Activated T-cell treated with anti-CD3 and anti-CD28 coated beads, Interleukin-2, amount 50 U/mL, for 24 hours (primary cell): ENCODE results near the gene ZNF714.

ENCODE experiments used
- DNase-seq: peaks from one replicate; pipeline ENCODE4 v3.0.0-alpha.2; 2020
- H3K27ac Mint-ChIP-seq: 2 replicates; pipeline ENCODE4 v1.8.0; 2020; ENCODE audit warnings: mild to moderate bottlenecking, mixed read lengths
- H3K27me3 Mint-ChIP-seq: 2 replicates; pipeline ENCODE4 v1.8.0; 2020; ENCODE audit warnings: mixed read lengths
- H3K36me3 Mint-ChIP-seq: 2 replicates; pipeline ENCODE4 v1.8.0; 2020; ENCODE audit warnings: low read depth, mixed read lengths
- H3K4me1 Mint-ChIP-seq: 2 replicates; pipeline ENCODE4 v1.8.0; 2020; ENCODE audit warnings: low read depth, mixed read lengths
- H3K4me3 Mint-ChIP-seq: 2 replicates; pipeline ENCODE4 v1.8.0; 2020; ENCODE audit warnings: mild to moderate bottlenecking, moderate library complexity, mixed read lengths
- H3K9me3 Mint-ChIP-seq: 2 replicates; pipeline ENCODE4 v1.8.0; 2020; ENCODE audit warnings: mixed read lengths

ZNF714 gene

DNA sequence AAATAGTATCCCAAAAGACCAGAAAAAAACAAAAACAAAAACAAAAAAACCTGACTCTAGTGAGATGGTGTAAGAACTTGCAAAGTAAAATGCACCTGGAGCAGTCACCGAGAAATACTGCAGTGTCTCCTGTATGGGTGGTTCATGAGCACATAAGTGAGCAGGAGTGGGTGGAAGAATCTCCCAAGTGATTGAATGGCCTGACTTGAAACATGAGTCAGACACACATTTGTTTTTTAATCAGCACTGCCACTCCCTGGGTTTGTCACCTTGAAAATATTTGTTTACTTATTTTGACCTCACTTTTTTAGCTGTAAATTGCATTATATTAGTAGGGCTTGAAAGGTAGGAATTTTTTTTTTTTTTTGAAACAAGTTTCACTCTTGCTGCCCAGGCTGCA is 61.9 kb downstream of the ZNF714 start:
- Mint-ChIP-seq H3K36me3 (peaks cover 67% of the 10 kb centered on the region), H3K9me3 (peaks cover 9% of the 10 kb centered on the region), H3K27me3 (no peaks in the 10 kb centered on the region), H3K4me1 (peaks cover 60% of the 10 kb centered on the region), H3K4me3 (peak overlapping the region; percentile 98), H3K27ac (no peak overlapping the region)
- no peak for DNase-seq

DNA sequence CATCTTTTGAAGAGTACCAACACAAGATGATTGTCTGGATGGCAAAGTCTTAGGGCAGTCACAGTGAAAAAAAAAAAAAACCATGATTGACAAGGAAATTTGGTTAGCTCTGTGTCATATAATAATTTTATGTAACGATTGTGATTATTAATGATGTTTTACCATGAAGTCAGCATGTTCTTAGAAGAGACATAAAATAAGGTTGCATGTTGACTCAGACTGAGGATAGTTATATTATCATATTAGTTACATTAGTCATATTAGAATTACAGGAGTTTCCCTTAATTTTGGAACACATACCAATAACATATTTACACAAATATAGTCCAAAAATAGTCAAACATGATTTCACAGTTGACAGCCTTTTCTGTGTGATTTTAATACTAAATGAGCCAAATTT is 65.5 kb downstream of the ZNF714 start:
- peaks cover 8% of the 10 kb centered on the region for H3K9me3 Mint-ChIP-seq
- H3K27ac Mint-ChIP-seq = no peak overlapping the region
- no peak overlapping the region for H3K4me3 Mint-ChIP-seq
- peaks cover 51% of the 10 kb centered on the region for H3K4me1 Mint-ChIP-seq
- H3K36me3 Mint-ChIP-seq = peaks cover 97% of the 10 kb centered on the region
- H3K27me3 Mint-ChIP-seq = no peaks in the 10 kb centered on the region
- no peak for DNase-seq

DNA sequence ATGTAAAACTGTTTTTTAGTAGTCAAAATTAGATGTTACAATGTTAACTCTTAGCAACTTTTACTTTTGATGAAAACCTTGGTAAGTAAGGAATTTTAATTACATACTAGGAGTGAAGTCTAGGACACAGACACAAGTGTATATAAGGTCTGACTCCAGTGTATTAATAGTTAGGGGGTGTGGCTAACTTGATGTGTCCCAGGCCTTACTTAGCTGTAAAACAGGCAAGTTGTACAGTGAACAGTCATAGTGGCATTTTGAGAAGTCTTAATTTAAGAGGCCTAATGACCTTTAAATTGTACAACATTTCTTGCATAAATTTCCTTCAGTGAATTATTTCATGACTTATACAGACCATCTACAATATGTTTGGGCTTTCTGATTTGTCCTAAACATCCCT is 66.7 kb downstream of the ZNF714 start:
- no peak overlapping the region for H3K27ac Mint-ChIP-seq
- H3K27me3 Mint-ChIP-seq = no peaks in the 10 kb centered on the region
- H3K36me3 Mint-ChIP-seq = peaks cover 99% of the 10 kb centered on the region
- H3K4me3 Mint-ChIP-seq = no peak overlapping the region
- no peak for DNase-seq
- H3K4me1 Mint-ChIP-seq = peaks cover 41% of the 10 kb centered on the region
- peaks cover 8% of the 10 kb centered on the region for H3K9me3 Mint-ChIP-seq

DNA sequence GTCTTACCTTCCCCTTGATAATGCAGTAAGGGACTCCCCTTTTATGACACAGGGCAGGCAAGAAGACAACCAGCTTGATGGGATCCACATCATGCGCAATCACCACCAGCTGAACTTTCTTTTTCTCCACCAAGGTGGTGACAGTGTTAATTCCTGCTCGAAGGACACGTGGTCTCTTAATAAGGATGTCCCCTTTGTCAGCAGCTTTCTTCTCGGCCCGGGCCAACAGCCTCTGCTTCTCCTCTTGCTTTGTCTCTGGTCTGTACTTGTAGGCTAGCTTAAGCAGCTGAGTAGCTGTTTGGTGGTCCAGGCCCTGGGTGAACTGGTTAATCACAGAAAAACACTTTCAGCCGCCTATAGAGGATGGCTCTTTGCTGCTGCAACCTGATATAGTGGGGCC is 67.9 kb downstream of the ZNF714 start:
- Mint-ChIP-seq H3K4me3 (no peak overlapping the region), H3K36me3 (peaks cover 97% of the 10 kb centered on the region)
- no peak for DNase-seq

DNA sequence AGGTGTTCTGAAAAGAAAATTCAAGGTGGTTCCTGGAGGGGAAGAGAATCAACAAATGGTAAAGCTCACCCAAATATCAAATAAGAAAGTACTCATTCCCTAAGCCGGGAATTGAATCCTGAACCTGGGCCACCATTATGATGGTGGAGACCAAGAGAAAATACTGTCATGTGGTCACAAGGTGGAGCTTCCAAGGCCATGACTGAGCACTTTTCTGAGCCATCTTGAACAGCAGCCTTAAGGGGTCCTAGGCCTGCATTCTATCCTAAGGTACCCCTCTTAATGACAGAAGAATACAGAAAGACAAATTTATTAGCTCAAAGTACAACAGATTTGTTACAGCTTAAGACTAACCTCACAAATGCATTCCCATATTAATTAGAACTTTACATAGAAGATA is 69.5 kb downstream of the ZNF714 start:
- Mint-ChIP-seq H3K27me3 (no peaks in the 10 kb centered on the region), H3K4me1 (peaks cover 35% of the 10 kb centered on the region), H3K27ac (no peak overlapping the region), H3K36me3 (peaks cover 97% of the 10 kb centered on the region), H3K4me3 (no peak overlapping the region), H3K9me3 (peaks cover 16% of the 10 kb centered on the region)
- DNase-seq = no peak

More for the DNA sequence above, 67.9 kb downstream of the ZNF714 start:
- Mint-ChIP-seq H3K4me1 (peaks cover 31% of the 10 kb centered on the region), H3K27ac (no peak overlapping the region), H3K27me3 (no peaks in the 10 kb centered on the region), H3K9me3 (peaks cover 8% of the 10 kb centered on the region)

DNA sequence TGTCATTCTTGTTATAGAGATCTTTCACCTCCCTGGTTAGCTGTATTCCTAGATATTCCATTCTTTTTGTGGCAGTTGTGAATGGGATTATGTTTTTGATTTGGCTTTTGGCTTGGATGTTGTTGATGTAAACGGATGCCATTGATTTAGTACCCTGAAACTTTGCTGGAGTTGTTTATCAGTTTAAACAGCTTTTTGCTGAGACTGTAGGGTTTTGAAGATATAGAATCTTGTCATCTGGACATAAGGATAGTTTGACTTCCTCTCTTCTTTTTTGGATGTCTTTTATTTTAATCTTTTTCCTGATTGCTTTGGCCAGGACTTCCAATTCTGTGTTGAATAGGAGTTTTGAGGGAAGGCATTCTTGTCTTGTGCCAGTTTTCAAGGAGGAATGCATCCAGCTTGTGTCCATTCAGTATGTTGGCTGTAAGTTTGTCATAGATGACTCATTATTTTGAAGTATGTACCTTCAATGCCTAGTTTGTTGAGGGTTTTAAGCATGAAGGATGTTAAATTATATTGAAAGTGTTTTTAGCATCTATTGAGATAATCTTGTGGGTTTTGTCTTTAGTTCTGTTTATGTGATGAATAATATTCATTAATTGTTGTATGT is 76.6 kb downstream of the ZNF714 start:
- Mint-ChIP-seq H3K27ac (no peak overlapping the region), H3K27me3 (no peaks in the 10 kb centered on the region), H3K36me3 (peaks cover 90% of the 10 kb centered on the region), H3K4me1 (peaks cover 34% of the 10 kb centered on the region), H3K9me3 (peaks cover 18% of the 10 kb centered on the region), H3K4me3 (no peak overlapping the region)
- no peak for DNase-seq

DNA sequence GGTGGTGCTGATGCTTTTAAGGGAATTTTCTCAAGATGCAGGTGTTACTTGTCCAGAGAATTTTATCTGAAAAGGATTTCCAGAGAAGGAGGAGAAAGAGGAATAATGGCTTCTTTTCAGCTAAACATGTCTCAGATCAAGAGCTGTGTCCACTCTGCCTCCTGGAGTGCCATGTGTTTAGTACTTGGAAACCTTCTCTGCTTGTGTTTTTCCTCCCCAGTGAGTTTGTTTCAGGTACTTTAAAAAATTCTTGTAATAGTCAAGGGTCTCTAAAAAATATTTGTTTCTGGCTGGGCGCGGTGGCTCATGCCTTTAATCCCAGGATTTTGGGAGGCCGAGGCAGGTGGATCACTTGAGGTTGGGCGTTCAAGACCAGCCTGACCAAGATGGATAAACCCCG is 82.5 kb downstream of the ZNF714 start:
- Mint-ChIP-seq H3K27ac (no peak overlapping the region), H3K27me3 (no peaks in the 10 kb centered on the region), H3K4me1 (peaks cover 26% of the 10 kb centered on the region), H3K36me3 (peaks cover 96% of the 10 kb centered on the region), H3K4me3 (no peak overlapping the region), H3K9me3 (no peaks in the 10 kb centered on the region)
- no peak for DNase-seq

DNA sequence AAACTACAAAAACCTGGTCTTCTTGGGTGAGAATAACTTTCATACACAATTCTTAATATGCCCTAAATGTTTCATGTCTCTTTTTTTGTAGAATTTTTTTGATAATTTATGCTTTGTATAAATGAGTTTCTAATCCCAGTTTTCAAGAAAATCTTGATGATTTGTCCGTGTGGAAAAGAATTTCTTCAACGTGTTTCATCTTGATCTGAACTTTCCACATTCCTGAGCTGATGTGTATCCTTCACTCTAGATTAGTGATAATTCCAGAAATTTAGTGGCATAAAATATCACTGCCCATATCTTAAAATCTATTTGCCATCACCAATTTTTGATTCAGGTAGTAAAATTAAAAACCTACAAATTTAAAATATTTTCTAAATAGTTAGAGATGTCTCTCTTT is 84.4 kb downstream of the ZNF714 start:
- peaks cover 4% of the 10 kb centered on the region for H3K9me3 Mint-ChIP-seq
- H3K27me3 Mint-ChIP-seq = no peaks in the 10 kb centered on the region
- peaks cover 16% of the 10 kb centered on the region for H3K4me1 Mint-ChIP-seq
- no peak overlapping the region for H3K4me3 Mint-ChIP-seq
- DNase-seq = no peak
- peaks cover 96% of the 10 kb centered on the region for H3K36me3 Mint-ChIP-seq
- H3K27ac Mint-ChIP-seq = no peak overlapping the region
